Measurements from ENCODE around the gene GRIN2A.

- TF ChIP-seq CTCF (IDR thresholded peaks at IDR 0.05) (no peak), POLR2A (IDR thresholded peaks at IDR 0.05) (no peak)
Measured at GRCh38 chr16:9852003-9852402, 330.2 kb downstream of the GRIN2A start.

Data from Peyer's patch (tissue), 4 donors.